PC-3 (cell line): ENCODE data around the gene TAF11. TPM values are rescaled to one million over a fixed set of nuclear protein-coding genes. Genes with fewer than 3 reads are reported as not detected.

Experiments used
- total RNA-seq: library from RNA; depleted of rRNA; stranded (reverse); fragments of >200 nt; gene quantifications from 2 replicates; pipeline ENCODE4 v1.2.3, GENCODE V29; 2014; rRNA removed

The TAF11 gene
- total RNA-seq, 1 experiment from 2014 or later: 24.1 TPM

Other genes starting within 250 kb of the TAF11 start
- 54.8 and 59.5 TPM in 2 replicates for gene ILRUN, start 191.3 kb downstream of the TAF11 start, total RNA-seq
- gene SNRPC, start 130.5 kb downstream of the TAF11 start, total RNA-seq: 271 and 306 TPM in 2 replicates
- gene BLTP3A, start 96.0 kb downstream of the TAF11 start, total RNA-seq: 10.6 and 11.1 TPM in 2 replicates
- gene ANKS1A, start 1.2 kb upstream of the TAF11 start, total RNA-seq: 18.8 and 21.3 TPM in 2 replicates